Activated T-helper 1 cell treated with anti-CD3 and anti-CD28 coated beads, Interleukin-12 subunit alpha, Interleukin-12 subunit beta, Interleukin-2, Interleukin-4 antibody, amounts not matched to agents 30 ng/mL and 10 ng/mL and 1 ng/mL, durations not matched to agents 14 hours and 24 hours and 36 hours (primary cell): Measurements from ENCODE around the gene NCK2. TPM values are rescaled to one million over a fixed set of nuclear protein-coding genes. Genes with fewer than 3 reads are reported as not detected.

Experiments
- DNase-seq: peaks from one replicate; pipeline ENCODE4 v3.0.0; 2021; ENCODE audit warnings: low spot score
- H3K27ac Mint-ChIP-seq: one replicate; pipeline ENCODE4 v1.8.0; 2021; ENCODE audit warnings: mild to moderate bottlenecking, mixed read lengths
- H3K27me3 Mint-ChIP-seq: one replicate; pipeline ENCODE4 v1.8.0; 2022; ENCODE audit warnings: mild to moderate bottlenecking, moderate library complexity, mixed read lengths; ENCODE audit not compliant: insufficient read depth
- H3K36me3 Mint-ChIP-seq: one replicate; pipeline ENCODE4 v1.8.0; 2021; ENCODE audit warnings: low read depth, mixed read lengths
- H3K4me1 Mint-ChIP-seq: one replicate; pipeline ENCODE4 v1.8.0; 2021; ENCODE audit warnings: low read depth, mixed read lengths
- H3K4me3 Mint-ChIP-seq: one replicate; pipeline ENCODE4 v1.8.0; 2021; ENCODE audit warnings: mild to moderate bottlenecking, moderate library complexity, mixed read lengths
- H3K9me3 Mint-ChIP-seq: one replicate; pipeline ENCODE4 v1.8.0; 2021; ENCODE audit warnings: mixed read lengths
- intact Hi-C: fragments of 100-400 bp; cut with micrococcal nuclease; formaldehyde crosslinking; loops from one replicate; pipeline ENCODE4 v1.15.1; 2024
- total RNA-seq: library from RNA; stranded (reverse); gene quantifications from 2 replicates; pipeline ENCODE4 v1.2.3, GENCODE V29; 2022

NCK2 gene
- total RNA-seq, 1 donor from 2014 or later: 79.9 TPM

- H3K9me3 Mint-ChIP-seq: no peaks in the 10 kb centered on the region
- H3K36me3 Mint-ChIP-seq: peaks cover 33% of the 10 kb centered on the region
- H3K4me3 Mint-ChIP-seq: peak overlapping the region; percentile 55
- no peak for DNase-seq
- H3K27ac Mint-ChIP-seq: peak overlapping the region; percentile 81
- no peaks in the 10 kb centered on the region for H3K27me3 Mint-ChIP-seq
- H3K4me1 Mint-ChIP-seq: peaks cover 94% of the 10 kb centered on the region
- intact Hi-C loops: loop anchor here (2.0 kb wide), 3 partner anchors 20 to 200 kb away; no protein-coding TSS in a partner anchor
Observed at GRCh38 chr2:105776560-105776928, 31.8 kb downstream of the NCK2 start.

GRCh38 chr2:105777031-105777482 is 32.3 kb downstream of the NCK2 start:
- Mint-ChIP-seq H3K9me3 (no peaks in the 10 kb centered on the region), H3K36me3 (peaks cover 33% of the 10 kb centered on the region), H3K4me3 (peak overlapping the region; percentile 55), H3K4me1 (peaks cover 94% of the 10 kb centered on the region), H3K27ac (peak overlapping the region; percentile 81), H3K27me3 (no peaks in the 10 kb centered on the region)
- intact Hi-C loops: loop anchor here (1.0 to 2.0 kb wide), 4 partner anchors 13 to 200 kb away; no protein-coding TSS in a partner anchor
- DNase-seq: no peak

- intact Hi-C loops: loop anchor here (1.0 to 2.0 kb wide), 4 partner anchors 13 to 201 kb away; no protein-coding TSS in a partner anchor
- no peaks in the 10 kb centered on the region for H3K9me3 Mint-ChIP-seq
- peaks cover 29% of the 10 kb centered on the region for H3K36me3 Mint-ChIP-seq
- peaks cover 94% of the 10 kb centered on the region for H3K4me1 Mint-ChIP-seq
- H3K27ac Mint-ChIP-seq: peak overlapping the region; percentile 72
- H3K4me3 Mint-ChIP-seq: peak overlapping the region; percentile 40
- no peaks in the 10 kb centered on the region for H3K27me3 Mint-ChIP-seq
- DNase-seq: no peak
Observed at GRCh38 chr2:105777506-105778055, 32.9 kb downstream of the NCK2 start.

- Mint-ChIP-seq H3K27ac (peak overlapping the region; percentile 72), H3K9me3 (no peaks in the 10 kb centered on the region), H3K4me3 (no peak overlapping the region), H3K36me3 (peaks cover 26% of the 10 kb centered on the region), H3K4me1 (peaks cover 94% of the 10 kb centered on the region), H3K27me3 (no peaks in the 10 kb centered on the region)
- intact Hi-C loops: no loop called here
- no peak for DNase-seq
Observed at GRCh38 chr2:105778080-105778607, 33.4 kb downstream of the NCK2 start.

- intact Hi-C loops: no loop called here
- no peaks in the 10 kb centered on the region for H3K27me3 Mint-ChIP-seq
- H3K4me3 Mint-ChIP-seq: no peak overlapping the region
- H3K27ac Mint-ChIP-seq: peak overlapping the region; percentile 35
- H3K9me3 Mint-ChIP-seq: no peaks in the 10 kb centered on the region
- H3K36me3 Mint-ChIP-seq: peaks cover 17% of the 10 kb centered on the region
- no peak for DNase-seq
- H3K4me1 Mint-ChIP-seq: peaks cover 90% of the 10 kb centered on the region
Observed at GRCh38 chr2:105779394-105779793, 34.7 kb downstream of the NCK2 start.

GRCh38 chr2:105780606-105781005 is 35.9 kb downstream of the NCK2 start:
- intact Hi-C loops: no loop called here
- H3K4me3 Mint-ChIP-seq: no peak overlapping the region
- peak overlapping the region; percentile 24 for H3K27ac Mint-ChIP-seq
- H3K36me3 Mint-ChIP-seq: peaks cover 11% of the 10 kb centered on the region
- peaks cover 84% of the 10 kb centered on the region for H3K4me1 Mint-ChIP-seq
- DNase-seq: no peak
- H3K9me3 Mint-ChIP-seq: no peaks in the 10 kb centered on the region
- no peaks in the 10 kb centered on the region for H3K27me3 Mint-ChIP-seq

GRCh38 chr2:105781274-105781978 is 36.7 kb downstream of the NCK2 start:
- no peak for DNase-seq
- intact Hi-C loops: no loop called here
- Mint-ChIP-seq H3K4me3 (no peak overlapping the region), H3K27ac (peak overlapping the region; percentile 46), H3K36me3 (peaks cover 14% of the 10 kb centered on the region), H3K4me1 (peaks cover 84% of the 10 kb centered on the region), H3K9me3 (no peaks in the 10 kb centered on the region), H3K27me3 (no peaks in the 10 kb centered on the region)

GRCh38 chr2:105782123-105782522 is 37.4 kb downstream of the NCK2 start:
- peak overlapping the region; percentile 20 for H3K4me3 Mint-ChIP-seq
- peaks cover 14% of the 10 kb centered on the region for H3K36me3 Mint-ChIP-seq
- intact Hi-C loops: no loop called here
- H3K4me1 Mint-ChIP-seq: peaks cover 84% of the 10 kb centered on the region
- no peaks in the 10 kb centered on the region for H3K9me3 Mint-ChIP-seq
- peak overlapping the region; percentile 27 for H3K27ac Mint-ChIP-seq
- DNase-seq: no peak
- no peaks in the 10 kb centered on the region for H3K27me3 Mint-ChIP-seq

- Mint-ChIP-seq H3K27ac (peak overlapping the region; percentile 15), H3K4me1 (peaks cover 84% of the 10 kb centered on the region), H3K9me3 (no peaks in the 10 kb centered on the region), H3K4me3 (peak overlapping the region; percentile 20), H3K27me3 (no peaks in the 10 kb centered on the region), H3K36me3 (peaks cover 14% of the 10 kb centered on the region)
- DNase-seq: no peak
- intact Hi-C loops: no loop called here
Observed at GRCh38 chr2:105782646-105783045, 37.9 kb downstream of the NCK2 start.

- no peaks in the 10 kb centered on the region for H3K27me3 Mint-ChIP-seq
- no peak overlapping the region for H3K4me3 Mint-ChIP-seq
- peak overlapping the region; percentile 15 for H3K27ac Mint-ChIP-seq
- H3K4me1 Mint-ChIP-seq: peaks cover 84% of the 10 kb centered on the region
- intact Hi-C loops: no loop called here
- no peak for DNase-seq
- peaks cover 17% of the 10 kb centered on the region for H3K36me3 Mint-ChIP-seq
- no peaks in the 10 kb centered on the region for H3K9me3 Mint-ChIP-seq
Observed at GRCh38 chr2:105783151-105783738, 38.5 kb downstream of the NCK2 start.

GRCh38 chr2:105783972-105784371 is 39.3 kb downstream of the NCK2 start:
- intact Hi-C loops: no loop called here
- H3K36me3 Mint-ChIP-seq: peaks cover 21% of the 10 kb centered on the region
- H3K27me3 Mint-ChIP-seq: no peaks in the 10 kb centered on the region
- H3K9me3 Mint-ChIP-seq: no peaks in the 10 kb centered on the region
- DNase-seq: no peak
- H3K27ac Mint-ChIP-seq: peak overlapping the region; percentile 49
- H3K4me1 Mint-ChIP-seq: peaks cover 86% of the 10 kb centered on the region
- H3K4me3 Mint-ChIP-seq: no peak overlapping the region

GRCh38 chr2:105784589-105784988 is 39.9 kb downstream of the NCK2 start:
- Mint-ChIP-seq H3K4me1 (peaks cover 87% of the 10 kb centered on the region), H3K4me3 (no peak overlapping the region), H3K27ac (no peak overlapping the region), H3K27me3 (no peaks in the 10 kb centered on the region), H3K9me3 (no peaks in the 10 kb centered on the region), H3K36me3 (peaks cover 21% of the 10 kb centered on the region)
- DNase-seq: no peak
- intact Hi-C loops: no loop called here
